8988T (cell line): ENCODE measurements around the gene POR.
"Not testable (repeated sequence)": the region's sequence is repeated elsewhere in the genome, so short reads cannot be mapped to it uniquely, and the experiment has no call there.

Experiments used
- DNase-seq: peaks from one replicate; pipeline ENCODE4 v3.0.0; 2011

The POR gene

GRCh38 chr7:75887669-75888369, 27.1 kb upstream of the POR start:
- no peak for DNase-seq

DNA sequence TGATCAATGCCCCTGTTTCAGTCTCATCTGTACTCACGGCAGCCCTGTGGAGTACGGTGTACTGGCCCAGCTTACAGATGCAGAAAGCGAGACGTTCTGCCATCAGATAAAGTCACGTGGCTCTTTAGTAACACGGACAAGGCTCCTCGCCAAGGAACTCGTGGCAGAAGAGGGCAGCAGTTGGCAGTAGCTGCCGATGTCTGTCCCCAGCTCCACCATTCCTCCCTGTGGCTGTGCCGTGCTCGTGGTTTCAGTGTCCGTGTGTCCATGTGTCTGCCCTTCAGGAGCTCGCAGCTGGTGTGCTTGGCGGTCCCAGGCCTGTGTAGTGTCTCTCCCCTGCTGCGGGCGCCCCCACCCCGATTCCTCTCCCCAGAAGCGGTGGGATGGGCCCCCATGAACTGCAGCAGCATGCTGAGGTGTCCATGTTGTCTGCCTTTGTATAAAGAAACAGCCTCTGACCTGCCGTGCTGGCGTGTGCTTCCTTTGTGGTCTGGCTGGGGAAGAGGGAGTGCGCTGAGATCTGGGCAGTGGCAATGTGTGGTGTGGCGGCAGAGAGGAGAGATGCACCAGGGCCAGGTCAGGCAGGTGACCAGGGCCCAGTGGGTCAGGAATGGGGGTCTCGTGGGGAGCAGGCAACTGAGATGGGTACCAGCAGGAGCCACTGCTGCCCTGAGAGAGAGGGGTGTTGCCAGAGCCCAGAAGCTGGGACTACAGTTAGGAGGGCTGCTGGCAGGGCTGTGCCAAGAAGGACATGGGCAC, 26.3 kb upstream of the POR start:
- no peak for DNase-seq

DNA sequence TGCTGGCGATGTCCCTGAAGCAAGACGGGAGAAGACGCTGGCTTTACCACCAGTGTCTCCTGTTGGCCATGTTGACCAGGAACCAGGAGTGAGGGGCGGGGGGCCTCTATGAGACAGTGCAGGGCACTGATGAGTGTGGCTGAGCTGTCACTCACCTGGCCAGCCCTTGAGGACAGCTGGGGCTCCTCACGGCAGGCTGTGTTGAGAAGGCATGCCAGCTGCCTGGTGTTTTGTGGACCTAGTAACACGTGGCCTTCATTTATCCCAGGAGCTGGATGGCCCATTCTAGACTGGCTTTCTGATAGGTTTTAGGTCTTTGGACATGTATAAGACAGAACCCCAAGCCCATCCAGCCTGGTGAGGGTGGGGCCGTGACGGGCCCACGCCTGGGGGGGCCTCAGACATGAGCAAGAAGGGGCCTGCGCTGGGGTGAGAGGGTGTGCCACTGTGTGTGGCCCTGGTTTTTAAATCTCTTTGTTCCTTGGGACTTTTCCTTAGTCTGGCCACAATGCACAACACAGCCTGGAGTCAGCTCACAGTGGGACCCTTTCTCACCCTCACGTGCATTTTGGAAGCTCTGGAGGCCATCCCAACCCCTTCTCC, 25.6 kb upstream of the POR start:
- DNase-seq: no peak

DNA sequence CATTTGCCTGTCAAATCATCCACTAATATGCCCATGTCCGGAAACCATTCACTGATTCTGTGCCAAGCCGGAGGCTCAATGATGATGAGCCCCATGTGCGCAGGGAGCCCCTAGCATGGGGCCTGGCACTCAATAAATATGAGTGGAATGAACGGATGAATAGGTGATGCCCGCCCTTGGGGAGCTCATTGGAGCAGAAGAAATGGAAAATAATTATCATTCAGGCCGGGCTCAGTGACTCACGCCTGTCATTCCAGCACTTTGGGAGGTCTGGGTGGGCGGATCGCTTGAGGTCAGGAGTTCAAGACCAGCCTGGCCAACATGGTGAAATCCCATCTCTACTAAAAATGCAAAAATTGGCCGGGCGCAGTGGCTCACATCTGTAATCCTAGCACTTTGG, 25.1 kb upstream of the POR start:
- DNase-seq: no peak

GRCh38 chr7:75891237-75891636, 23.7 kb upstream of the POR start:
- not testable (repeated sequence) for DNase-seq

DNA sequence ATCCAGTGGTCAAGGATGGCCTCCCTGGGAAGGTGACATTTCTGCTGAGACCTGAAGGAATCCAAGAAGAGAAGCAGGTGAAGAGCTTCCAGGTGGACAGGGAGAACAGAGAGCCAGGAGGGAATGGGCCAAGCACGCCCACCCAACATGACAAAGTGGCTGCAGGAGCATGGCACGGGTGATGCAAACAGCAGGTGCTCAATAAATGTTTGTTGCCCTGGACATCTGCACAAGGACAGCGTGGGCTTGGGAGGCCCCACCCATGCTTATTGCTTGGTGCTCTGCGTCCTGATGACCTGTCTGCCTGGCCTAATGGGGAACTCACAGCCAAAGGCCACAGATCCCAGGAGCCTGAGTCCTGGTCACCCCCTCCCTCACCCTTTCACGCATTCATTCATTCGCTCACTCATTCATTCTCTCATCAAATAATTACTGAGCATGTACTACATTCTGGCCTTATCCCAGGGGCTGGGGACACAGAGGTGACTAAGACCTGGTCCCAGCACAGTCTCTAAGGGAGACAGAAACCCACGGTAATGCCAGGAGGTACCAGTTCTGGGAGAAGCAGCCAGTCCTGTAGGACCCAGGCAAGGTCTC, 23.0 kb upstream of the POR start:
- no peak for DNase-seq

- DNase-seq: no peak
These were observed 22.2 kb upstream of the POR start for GRCh38 chr7:75892634-75893272.

DNA sequence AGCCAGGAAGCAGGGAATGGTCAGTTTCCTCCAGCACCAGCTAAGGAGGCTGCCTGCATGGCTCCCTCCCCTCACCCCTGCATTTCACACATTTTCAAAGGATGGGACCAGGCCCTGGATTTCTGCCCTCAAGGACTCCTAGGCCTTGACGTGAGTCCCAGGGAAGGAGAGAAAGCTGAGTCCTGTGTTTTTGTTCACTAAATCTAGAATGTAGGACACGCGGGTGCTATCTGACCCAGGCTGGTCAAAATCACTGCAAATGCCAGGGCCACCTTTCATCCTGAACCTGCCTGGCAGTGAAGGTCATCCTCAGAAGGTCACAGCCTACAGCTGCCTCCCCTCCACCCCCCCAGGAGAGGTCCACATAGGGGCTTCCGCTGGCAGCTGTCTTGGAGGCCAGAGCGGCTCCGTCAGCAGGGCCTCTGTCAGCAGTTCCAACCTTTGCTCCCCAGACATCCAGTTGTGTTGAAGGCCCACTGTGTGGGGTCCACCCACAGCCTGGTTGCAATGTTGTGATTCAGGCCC, 18.1 kb upstream of the POR start:
- no peak for DNase-seq

DNA sequence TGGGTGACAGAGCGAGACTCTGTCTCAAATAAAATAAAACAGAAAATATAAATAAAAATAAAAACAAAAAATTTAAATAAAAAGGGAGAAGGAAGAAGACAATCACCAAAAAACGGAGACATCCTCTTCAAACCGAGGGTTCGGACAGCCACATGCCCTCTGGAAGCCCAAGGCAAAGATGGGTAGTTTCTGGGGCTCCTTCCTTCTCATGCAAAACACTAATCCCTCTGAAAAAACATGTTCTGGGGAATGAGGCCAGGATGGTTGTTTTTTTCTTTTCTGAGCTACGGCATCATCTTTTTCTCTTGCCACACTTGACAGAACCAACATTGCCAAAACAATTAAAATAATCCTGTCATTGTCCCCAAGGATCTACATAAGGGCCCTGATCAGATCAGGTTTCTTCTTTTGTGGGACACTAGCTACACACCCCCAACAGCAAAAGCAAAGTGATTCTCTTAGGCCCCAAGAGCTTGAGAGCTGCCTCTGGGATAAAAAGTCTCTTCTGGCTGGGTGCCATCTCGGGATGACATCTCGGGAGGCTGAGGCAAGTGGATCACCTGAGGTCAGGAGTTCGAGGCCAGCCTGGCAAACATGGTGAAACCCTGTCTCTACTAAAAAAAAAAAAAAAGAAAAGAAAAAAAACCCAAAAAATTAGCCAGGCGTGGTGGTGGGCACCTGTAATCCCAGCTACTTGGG, 14.2 kb upstream of the POR start:
- DNase-seq: no peak

DNA sequence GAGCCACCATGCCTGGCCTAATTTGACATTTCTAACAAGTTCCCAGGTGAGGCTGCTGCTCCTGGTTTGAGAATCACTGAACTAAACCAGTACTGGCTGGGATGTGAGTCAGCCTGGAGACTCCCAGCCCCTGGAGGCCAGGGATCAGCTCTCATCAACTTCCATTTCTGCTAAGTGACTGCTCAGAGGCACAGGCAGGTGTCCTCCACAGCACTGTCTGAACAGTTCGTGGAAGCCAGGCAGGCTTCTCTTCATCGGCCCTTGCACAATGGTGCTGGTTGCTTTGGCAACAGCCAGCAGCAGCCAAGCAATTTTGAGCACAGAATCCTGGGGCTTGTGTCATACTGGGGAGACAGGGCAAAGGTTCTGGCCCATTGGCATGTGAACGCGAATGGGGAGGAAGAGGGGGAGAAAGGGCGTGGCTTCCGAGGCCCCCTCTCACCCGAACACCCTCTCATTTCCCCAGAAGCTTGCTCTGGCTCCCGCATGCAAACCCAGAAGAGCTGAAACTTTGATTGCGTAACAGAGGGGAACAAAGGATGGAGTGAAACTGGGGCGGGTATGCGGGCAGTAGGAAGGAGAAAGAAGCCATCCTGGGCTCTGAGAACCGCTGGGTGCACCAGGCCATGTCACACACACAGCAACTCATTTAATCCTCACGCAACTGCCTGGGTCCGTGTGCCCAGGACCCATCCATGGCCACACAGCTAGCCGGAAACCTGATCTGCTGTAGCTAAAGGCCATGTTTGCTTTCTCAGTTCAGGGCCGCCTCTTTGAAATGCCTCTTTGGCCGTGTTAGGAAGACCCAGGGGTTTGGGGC, 9.0 kb upstream of the POR start:
- no peak for DNase-seq

DNA sequence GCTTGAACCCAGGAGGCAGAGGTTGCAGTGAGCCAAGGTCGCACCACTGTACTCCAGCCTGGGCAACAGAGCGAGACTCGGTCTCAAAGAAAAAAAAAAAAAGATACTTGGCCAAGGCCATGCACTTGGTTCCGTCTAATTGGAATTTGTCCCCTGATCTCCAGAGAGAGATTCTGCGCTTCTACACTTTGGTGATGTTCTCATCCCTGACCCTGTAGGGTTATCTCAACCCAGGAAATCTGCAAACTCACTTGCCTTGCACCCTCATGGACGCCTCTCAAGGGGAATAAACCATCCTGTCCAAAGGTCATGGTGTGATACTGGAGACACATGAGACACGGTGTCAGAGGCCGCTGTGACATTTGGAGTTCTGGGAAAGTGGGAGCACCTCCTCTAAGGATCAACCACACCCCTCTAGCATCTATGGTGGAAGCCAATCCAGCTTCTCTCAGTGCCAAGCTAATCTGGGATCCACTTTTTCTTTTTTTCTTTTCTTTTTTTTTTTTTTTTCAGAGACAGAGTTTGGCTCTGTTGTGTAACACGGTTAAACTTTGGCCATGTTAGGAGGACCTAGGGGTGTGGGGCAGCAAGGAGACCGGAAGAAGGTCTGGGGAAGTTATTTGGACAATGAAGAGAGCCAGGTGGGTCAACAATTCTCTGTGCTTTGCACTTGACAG, 7.8 kb upstream of the POR start:
- DNase-seq: no peak

DNA sequence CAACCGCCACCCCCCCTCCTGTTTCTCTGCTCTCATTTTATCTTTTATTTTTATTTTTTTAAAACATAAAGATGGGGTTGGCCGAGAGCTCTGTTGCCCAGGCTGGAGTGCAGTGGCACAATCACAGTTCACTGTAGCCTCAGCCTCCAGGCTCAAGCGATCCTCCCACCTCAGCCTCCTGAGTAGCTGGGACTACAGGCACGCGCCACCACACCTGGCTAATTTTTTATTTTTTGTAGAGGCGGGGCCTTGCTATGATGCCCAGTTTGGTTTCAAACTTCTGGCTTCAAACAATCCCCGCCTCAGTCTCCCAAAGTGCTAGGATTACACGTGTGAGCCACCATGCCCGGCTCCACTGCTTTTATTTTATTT, 7.3 kb upstream of the POR start:
- not testable (repeated sequence) for DNase-seq

DNA sequence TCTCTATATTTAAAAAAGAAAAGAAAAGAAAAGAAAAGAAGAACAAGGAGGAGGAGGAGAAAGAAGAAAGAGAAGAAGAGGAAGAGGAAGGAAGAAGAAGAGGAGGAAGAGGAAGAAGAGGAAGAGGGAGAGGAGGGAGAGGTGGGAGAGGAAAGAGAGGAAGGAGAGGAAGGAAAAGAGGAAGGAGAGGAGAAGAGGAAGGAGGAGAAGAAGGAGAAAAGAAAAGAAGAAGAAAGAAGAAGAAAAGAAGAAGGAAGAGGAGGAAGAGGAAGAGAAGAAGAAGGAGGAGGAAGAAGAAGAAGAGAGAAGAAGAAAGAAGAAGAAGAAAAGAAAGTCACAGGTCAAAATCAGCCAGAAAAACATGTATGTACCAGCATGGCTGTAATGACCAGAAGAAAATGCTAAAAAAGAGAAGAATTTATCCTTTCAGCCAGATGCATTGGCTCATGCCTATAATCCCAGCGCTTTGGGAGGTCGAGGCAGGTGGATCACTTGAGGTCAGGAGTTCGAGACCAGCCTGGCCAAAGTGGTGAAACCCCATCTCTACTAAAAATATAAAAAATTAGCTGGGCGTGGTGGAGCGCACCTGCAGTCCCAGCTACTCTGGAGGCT, 5.3 kb upstream of the POR start:
- DNase-seq: no peak

GRCh38 chr7:75911186-75911585, 3.8 kb upstream of the POR start:
- DNase-seq: not testable (repeated sequence)

- DNase-seq: no peak
These were observed 1.5 kb upstream of the POR start for GRCh38 chr7:75913437-75913836.

DNA sequence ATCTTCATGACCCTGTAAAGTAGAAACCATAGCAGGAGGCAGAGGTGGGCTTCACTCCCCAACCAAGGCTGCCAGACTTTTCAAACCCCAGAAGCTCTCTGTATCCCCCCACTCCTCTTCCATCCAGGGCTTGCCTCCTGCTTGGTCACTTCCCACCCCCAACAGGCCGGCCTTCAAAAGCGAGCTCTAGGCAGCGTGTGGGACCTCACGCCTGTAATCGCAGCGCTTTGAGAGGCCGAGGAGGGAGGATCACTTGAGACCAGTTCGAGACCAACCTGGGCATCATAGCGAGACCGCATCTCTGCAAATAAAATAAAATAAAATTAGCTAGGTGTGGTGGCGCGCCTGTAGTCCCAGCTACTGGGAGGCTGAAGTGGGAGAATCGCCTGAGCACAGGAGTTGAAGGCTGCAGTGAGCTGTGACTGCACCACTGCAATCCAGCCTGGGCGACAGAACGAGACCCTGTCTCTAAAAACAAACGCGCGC, 743 bp upstream of the POR start:
- no peak for DNase-seq

- no peak for DNase-seq
These were observed 631 bp downstream of the POR start for GRCh38 chr7:75915416-75916156.

- DNase-seq: no peak
These were observed 1.3 kb downstream of the POR start for GRCh38 chr7:75916259-75916658.
